ENCODE results near the gene UTY. TPM values are rescaled to one million over a fixed set of nuclear protein-coding genes. Genes with fewer than 3 reads are reported as not detected.
"Not testable (repeated sequence)": the region's sequence is repeated elsewhere in the genome, so short reads cannot be mapped to it uniquely, and the experiment has no call there.

Gene UTY
- polyA plus RNA-seq, 6 donors from 2014 or later, result 20.5 TPM; not detected in 5

DNA sequence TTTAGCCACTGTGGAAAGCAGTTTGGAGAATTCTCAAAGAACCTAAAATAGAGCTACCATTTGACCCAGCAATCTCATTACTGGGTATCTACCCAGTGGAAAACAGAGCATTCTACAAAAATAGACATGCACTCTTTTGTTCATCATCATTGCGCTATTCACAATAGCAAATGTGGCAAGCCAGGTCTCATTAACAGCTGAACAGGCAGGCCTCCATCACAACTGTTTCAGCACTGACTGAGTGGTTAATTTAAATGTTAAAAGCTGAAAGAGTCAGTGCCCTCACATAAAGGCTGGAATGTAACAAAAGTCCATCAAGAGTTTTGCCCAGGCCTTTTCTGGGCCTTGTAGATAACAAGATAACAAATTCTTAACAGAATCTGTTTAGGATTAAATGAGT lies 166.9 kb downstream of the UTY start:
- Mint-ChIP-seq H3K36me3 (no peaks in the 10 kb centered on the region), H3K4me1 (no peaks in the 10 kb centered on the region), H3K27me3 (no peaks in the 10 kb centered on the region), H3K9me3 (no peaks in the 10 kb centered on the region), H3K4me3 (no peak overlapping the region), H3K27ac (no peak overlapping the region)
- DNase-seq (no peak), ATAC-seq (ENCODE audit: low read depth in 2 of 2) (no peak)

DNA sequence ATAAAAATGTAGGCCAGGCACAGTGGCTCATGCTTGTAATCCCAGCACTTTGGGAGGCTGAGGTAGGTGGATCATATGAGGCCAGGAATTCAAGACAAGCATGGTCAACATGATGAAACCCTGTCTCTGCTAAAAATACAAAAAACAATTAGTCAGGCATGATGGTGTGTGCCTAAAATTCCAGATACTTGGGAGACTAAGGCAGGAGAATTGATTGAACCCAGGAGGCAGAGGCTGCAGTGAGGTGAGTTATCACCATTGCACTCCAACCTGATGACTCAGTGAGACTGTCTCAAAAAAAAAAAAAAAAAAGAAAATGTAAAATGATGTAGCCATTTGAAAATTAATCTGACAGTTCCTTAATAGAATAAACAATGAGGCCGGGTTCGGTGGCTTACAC lies 171.9 kb downstream of the UTY start:
- H3K4me3 Mint-ChIP-seq, result no peak overlapping the region
- ATAC-seq (ENCODE audit: low read depth in 2 of 2) (no peak), DNase-seq (no peak)
- H3K4me1 Mint-ChIP-seq, result no peaks in the 10 kb centered on the region
- no peaks in the 10 kb centered on the region for H3K27me3 Mint-ChIP-seq
- no peaks in the 10 kb centered on the region for H3K9me3 Mint-ChIP-seq
- no peak overlapping the region for H3K27ac Mint-ChIP-seq
- H3K36me3 Mint-ChIP-seq, result no peaks in the 10 kb centered on the region

DNA sequence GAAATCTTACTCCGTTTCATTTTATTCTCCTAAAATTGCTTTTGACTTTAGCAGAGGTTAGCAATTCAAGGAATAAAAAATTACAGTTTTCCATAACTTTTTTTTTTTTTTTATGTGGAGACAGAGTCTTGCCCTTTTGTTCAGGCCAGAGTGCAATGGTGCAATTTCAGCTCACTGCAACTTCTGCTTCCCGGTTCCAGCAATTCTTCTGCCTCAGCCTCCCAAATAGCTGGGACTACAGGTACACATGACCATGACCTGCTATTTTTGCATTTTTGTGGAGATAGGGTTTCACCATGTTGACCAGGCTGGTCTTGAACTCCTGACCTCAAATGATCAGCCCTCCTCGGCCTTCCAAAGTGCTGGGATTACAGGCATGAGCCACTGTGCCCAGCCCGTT lies 179.0 kb downstream of the UTY start:
- no peaks in the 10 kb centered on the region for H3K27me3 Mint-ChIP-seq
- no peak for ATAC-seq (ENCODE audit: low read depth in 2 of 2)
- H3K4me1 Mint-ChIP-seq, result no peaks in the 10 kb centered on the region

DNA sequence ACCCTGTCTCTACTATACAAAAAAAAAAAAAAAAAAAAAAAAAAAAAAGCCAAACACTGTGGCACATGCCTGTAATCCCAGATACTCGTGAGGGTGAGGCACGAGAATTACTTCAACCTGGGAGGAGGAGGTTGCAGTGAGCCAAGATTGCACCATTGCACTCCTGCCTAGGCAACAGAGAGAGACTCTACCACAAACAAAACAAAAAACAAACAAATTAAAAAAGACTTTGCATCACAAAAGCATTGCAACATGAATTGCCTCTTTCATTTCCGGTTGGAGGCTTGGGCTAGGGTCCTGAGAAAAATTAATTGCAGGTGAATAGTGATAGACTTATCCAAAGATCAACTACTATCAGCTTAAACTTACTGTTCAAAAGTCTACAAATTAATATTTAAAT lies 180.4 kb downstream of the UTY start:
- Mint-ChIP-seq H3K4me1 (no peaks in the 10 kb centered on the region), H3K4me3 (no peak overlapping the region), H3K36me3 (no peaks in the 10 kb centered on the region), H3K9me3 (no peaks in the 10 kb centered on the region), H3K27me3 (no peaks in the 10 kb centered on the region), H3K27ac (no peak overlapping the region)
- DNase-seq (no peak), ATAC-seq (ENCODE audit: low read depth in 2 of 2) (no peak)

More for the DNA sequence above, 179.0 kb downstream of the UTY start:
- DNase-seq, result no peak
- Mint-ChIP-seq H3K4me3 (no peak overlapping the region), H3K36me3 (no peaks in the 10 kb centered on the region), H3K9me3 (no peaks in the 10 kb centered on the region), H3K27ac (no peak overlapping the region)

DNA sequence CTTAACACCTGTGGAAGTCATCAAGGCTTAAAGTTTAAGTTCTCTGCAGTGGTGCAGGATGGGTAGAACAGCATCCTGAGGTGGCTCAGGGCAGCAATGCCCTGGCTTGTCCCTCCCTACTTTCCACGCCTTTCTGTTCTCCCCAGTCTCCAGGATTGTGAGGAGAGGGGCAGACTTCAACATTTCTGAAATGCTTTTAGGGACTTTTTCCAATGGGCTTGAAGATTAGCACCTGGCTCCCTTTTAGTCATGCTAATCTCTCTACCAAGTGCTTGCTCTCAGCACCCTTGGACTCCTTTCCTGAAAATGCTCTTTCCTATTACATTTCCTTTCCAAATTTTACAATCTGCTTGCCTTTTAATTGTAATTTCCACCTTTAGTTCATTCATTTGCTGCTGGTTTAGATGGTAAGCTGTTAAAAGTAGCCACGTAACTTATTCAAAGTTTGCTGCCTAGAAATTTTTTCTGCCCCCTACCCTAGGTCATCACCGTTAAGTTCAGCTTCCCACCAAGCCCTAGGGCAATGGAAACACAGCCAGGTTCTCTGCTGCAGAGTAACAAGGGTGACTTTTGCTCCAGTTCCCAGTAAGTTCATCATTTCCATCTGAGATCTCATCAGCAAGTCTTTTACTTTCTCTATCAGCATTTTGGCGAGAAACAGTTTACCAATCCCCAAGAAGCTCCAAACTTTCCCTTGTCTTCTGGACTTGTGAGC lies 183.5 kb downstream of the UTY start:
- no peaks in the 10 kb centered on the region for H3K4me1 Mint-ChIP-seq
- H3K36me3 Mint-ChIP-seq, result no peaks in the 10 kb centered on the region
- no peaks in the 10 kb centered on the region for H3K27me3 Mint-ChIP-seq
- no peaks in the 10 kb centered on the region for H3K9me3 Mint-ChIP-seq
- ATAC-seq (ENCODE audit: low read depth in 2 of 2) (no peak), DNase-seq (no peak)
- no peak overlapping the region for H3K27ac Mint-ChIP-seq
- no peak overlapping the region for H3K4me3 Mint-ChIP-seq

DNA sequence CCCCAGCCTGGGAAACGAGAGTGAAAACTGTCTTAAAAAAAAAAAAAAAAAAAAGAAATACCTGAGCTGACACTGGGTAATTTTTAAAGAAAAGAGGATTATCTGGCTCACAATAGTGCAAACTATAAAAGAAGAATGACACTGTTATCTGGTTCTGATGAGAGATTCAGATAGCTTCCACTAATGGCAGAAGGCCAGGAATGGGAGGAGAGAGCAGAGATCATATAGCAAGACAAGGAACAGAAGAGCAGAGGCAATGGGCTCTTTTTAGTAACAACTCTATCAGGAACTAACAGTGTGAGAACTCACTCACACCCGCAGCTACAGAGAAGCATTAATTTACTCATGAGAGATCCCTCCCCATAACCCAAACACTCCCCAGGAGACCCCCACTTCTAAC lies 184.8 kb downstream of the UTY start:
- Mint-ChIP-seq H3K27me3 (no peaks in the 10 kb centered on the region), H3K36me3 (no peaks in the 10 kb centered on the region), H3K9me3 (no peaks in the 10 kb centered on the region), H3K4me1 (no peaks in the 10 kb centered on the region), H3K27ac (no peak overlapping the region), H3K4me3 (no peak overlapping the region)
- ATAC-seq (ENCODE audit: low read depth in 2 of 2), result no peak
- no peak for DNase-seq

DNA sequence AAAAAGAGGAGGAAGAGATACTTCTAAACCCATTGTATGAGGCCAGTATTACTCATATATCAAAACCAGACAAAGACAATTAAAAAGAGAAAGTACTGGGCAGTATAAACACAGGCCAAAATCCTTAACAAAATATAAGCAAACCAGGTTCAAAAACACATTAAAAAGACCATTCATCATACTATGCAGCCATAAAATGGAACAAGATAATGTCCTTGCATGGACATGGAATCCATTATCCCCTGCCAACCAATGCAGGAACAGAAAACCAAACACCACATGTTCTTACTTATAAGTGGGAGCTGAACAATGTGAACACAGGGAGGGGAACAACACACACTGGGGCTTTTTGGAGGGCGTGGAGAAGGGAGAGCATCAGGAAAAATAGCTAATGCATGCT lies 188.6 kb downstream of the UTY start:
- Mint-ChIP-seq H3K4me1 (no peaks in the 10 kb centered on the region), H3K27me3 (no peaks in the 10 kb centered on the region), H3K9me3 (no peaks in the 10 kb centered on the region), H3K4me3 (no peak overlapping the region), H3K36me3 (no peaks in the 10 kb centered on the region), H3K27ac (no peak overlapping the region)
- no peak for ATAC-seq (ENCODE audit: low read depth in 2 of 2)
- DNase-seq, result no peak

DNA sequence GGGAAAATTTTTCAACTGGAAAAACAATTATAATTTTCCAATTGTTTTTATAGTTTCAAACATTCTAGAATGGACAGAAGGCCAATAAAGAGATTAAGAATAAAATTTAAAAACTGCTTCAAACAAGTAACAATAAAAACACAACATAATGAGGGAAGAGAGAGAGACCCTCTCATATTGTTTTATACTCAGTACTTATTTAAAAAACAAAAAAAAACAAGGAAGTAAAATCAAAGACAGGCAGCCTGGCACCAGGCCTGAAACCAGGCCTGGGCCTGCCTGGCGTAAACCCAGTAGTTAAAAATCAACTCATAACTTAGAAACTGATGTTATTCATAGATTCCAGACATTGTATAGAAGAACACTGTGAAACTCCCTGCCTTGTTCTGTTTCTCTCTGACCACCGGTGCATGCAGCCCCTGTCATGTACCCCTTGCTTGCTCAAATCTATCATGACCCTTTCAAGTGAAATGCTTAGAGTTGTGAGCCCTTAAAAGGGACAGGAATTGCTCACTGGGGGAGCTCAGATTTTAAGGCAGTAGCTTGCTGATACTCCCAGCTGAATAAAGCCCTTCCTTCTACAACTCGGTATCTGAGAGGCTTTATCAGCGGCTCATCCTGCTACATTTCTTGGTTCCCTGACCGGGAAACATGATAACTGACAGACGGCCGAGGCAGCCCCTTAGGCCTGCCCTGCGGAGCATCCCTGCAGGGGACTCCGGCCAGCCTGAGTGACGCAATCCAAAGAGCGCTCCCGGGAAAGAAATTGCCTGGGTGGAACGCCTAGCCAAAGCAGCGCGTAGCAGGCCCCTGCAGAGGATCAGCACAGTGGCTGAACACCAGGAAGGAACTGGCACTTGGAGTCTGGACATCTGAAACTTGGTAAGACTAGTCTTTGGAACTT lies 197.4 kb downstream of the UTY start:
- not testable (repeated sequence) for H3K27ac Mint-ChIP-seq; H3K27me3 Mint-ChIP-seq; H3K9me3 Mint-ChIP-seq; H3K4me3 Mint-ChIP-seq; H3K36me3 Mint-ChIP-seq; H3K4me1 Mint-ChIP-seq; ATAC-seq (ENCODE audit: low read depth in 2 of 2); DNase-seq

DNA sequence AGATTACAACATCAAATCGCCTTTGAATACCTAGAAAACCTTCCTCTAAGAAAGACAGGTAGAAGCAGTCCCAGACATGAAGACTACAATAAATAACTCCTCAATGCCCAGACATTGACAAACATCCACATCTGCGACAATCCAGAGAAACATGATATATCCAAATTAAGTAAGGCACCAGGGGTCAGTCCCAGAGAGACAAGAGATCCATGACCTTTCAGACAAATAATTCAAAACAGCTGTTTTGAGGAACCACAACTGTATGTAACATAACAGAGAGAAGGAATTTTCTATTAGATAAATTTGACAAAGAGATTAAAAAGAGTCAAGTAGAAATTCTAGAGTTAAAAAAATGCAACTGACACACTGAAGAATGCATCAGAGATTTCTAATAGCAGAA lies 200.3 kb downstream of the UTY start:
- H3K27ac Mint-ChIP-seq, result no peak overlapping the region
- no peak overlapping the region for H3K4me3 Mint-ChIP-seq
- no peaks in the 10 kb centered on the region for H3K36me3 Mint-ChIP-seq
- no peaks in the 10 kb centered on the region for H3K4me1 Mint-ChIP-seq
- H3K27me3 Mint-ChIP-seq, result no peaks in the 10 kb centered on the region
- H3K9me3 Mint-ChIP-seq, result no peaks in the 10 kb centered on the region
- no peak for ATAC-seq (ENCODE audit: low read depth in 2 of 2)
- no peak for DNase-seq

DNA sequence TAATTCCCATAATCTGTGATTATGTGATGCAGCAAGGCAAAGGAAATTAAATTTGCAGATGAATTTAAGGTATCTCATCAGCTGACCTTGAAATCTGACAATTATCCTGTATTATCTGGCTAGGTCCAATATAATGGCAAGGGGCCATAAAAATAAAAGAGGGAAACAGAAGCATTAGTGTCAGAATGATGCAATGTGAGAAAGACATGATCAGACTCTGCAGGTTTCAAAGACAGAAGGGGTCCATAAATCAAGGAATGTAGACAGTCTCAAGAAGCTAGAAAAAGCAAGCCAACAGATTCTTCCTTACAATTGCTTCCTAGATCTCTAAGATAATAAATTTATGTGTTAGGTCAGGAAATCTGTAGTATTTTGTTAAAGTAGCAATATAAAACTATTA lies 208.1 kb downstream of the UTY start:
- no peaks in the 10 kb centered on the region for H3K4me1 Mint-ChIP-seq
- H3K36me3 Mint-ChIP-seq, result no peaks in the 10 kb centered on the region
- H3K27ac Mint-ChIP-seq, result no peak overlapping the region
- ATAC-seq (ENCODE audit: low read depth in 2 of 2) (no peak), DNase-seq (no peak)
- no peaks in the 10 kb centered on the region for H3K27me3 Mint-ChIP-seq
- H3K9me3 Mint-ChIP-seq, result peaks cover 0 to 4% (median 0%) of the 10 kb centered on the region in 7 donors
- H3K4me3 Mint-ChIP-seq, result no peak overlapping the region

DNA sequence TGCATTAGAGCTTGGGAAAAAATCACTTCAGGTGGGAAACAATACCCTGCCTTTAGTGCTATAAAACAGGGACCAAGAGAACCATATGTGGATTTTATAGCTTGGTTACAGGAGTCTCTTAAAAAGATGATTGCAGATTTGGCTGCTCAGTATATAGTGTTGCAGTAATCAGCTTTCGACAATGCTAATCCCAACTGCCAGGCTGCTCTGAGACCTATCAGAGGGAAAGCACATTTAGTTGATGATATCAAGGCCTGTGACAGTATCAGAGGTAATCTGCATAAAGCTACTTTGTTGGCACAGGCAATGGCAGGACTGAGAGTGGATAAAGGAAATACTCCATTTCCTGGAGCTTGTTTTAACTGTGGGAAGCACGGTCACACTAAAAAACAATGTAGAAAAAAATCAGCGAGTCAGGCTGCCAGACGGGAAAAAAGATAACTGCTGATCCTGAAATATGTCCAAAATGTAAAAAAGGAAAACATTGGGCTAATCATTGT lies 225.8 kb downstream of the UTY start:
- H3K9me3 Mint-ChIP-seq; H3K27ac Mint-ChIP-seq; H3K4me1 Mint-ChIP-seq; H3K27me3 Mint-ChIP-seq; ATAC-seq (ENCODE audit: low read depth in 2 of 2); H3K36me3 Mint-ChIP-seq; DNase-seq; H3K4me3 Mint-ChIP-seq: not testable (repeated sequence)

DNA sequence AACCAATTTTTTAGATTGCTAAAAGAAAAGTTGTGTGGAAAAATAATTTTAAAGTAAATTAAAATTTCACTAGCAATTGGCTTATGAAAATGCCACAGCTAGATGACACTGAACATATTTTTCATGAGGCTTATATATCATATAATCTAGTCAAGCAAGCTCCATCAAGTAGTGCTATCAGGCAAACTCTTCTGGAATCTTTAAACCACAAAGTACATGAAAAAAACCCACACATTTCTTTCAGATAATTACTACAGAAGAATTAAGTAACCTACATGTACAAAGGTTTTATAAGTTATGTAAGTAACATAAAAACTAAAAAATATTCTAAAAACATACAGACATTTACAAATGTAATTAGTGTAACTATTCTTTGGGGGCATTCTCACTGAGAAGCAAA lies 229.4 kb downstream of the UTY start:
- ATAC-seq (ENCODE audit: low read depth in 2 of 2) (no peak), DNase-seq (no peak)
- H3K4me3 Mint-ChIP-seq, result no peak overlapping the region
- no peaks in the 10 kb centered on the region for H3K27me3 Mint-ChIP-seq
- no peaks in the 10 kb centered on the region for H3K9me3 Mint-ChIP-seq
- no peaks in the 10 kb centered on the region for H3K4me1 Mint-ChIP-seq
- H3K36me3 Mint-ChIP-seq, result no peaks in the 10 kb centered on the region
- H3K27ac Mint-ChIP-seq, result no peak overlapping the region

DNA sequence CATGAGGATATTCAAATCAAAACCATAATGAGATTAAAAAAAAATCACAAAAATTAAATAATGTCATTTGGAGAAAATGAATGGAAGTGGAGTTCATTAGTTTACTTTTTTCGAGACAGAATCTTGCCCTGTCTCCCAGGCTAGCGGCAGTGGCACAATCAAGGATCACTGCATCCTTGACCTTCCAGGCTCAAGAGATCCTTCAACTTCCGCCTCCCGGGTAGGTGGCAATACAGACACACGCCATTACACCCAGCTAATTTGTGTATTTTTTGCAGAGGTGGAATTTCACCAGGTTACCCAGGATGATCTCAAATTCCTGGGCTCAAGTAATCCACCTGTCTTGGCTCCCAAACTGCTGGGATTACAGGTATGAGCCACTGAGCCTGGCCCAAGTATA lies 236.1 kb downstream of the UTY start:
- ATAC-seq (ENCODE audit: low read depth in 2 of 2) (no peak), DNase-seq (no peak)
- H3K27ac Mint-ChIP-seq, result no peak overlapping the region
- no peaks in the 10 kb centered on the region for H3K4me1 Mint-ChIP-seq
- H3K4me3 Mint-ChIP-seq, result no peak overlapping the region
- no peaks in the 10 kb centered on the region for H3K36me3 Mint-ChIP-seq
- no peaks in the 10 kb centered on the region for H3K27me3 Mint-ChIP-seq
- H3K9me3 Mint-ChIP-seq, result no peaks in the 10 kb centered on the region

DNA sequence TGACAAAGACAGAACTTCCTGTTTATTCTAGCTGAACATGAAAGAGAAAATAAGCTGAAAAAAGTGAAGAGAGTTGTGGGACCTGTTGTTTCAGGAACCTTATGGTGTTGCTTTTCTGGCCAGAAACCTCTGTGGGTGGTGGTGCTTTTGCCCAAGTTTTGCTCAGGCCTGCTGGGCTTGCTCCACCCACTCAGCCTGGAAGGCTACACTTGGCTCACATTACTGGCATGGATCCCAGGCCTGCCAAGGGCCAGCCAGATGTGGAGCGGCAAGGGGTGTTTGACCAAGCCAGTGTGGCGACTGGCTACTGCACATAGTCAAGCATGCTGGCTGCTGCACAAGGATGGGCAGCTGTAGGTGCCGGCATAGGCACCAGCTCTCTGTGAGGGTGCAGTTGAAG lies 245.9 kb downstream of the UTY start:
- DNase-seq (no peak), ATAC-seq (ENCODE audit: low read depth in 2 of 2) (no peak)
- H3K27ac Mint-ChIP-seq, result no peak overlapping the region
- no peaks in the 10 kb centered on the region for H3K36me3 Mint-ChIP-seq
- no peak overlapping the region for H3K4me3 Mint-ChIP-seq
- H3K9me3 Mint-ChIP-seq, result peaks cover 0 to 2% (median 0%) of the 10 kb centered on the region in 7 donors
- H3K4me1 Mint-ChIP-seq, result no peaks in the 10 kb centered on the region
- H3K27me3 Mint-ChIP-seq, result no peaks in the 10 kb centered on the region

Measured in naive B cell (primary cell).